Keratinocyte (primary cell): Measurements from ENCODE around the gene SPOPL. TPM values are rescaled to one million over a fixed set of nuclear protein-coding genes. Genes with fewer than 3 reads are reported as not detected.

Experiments used
- DNase-seq: peaks from one replicate; pipeline ENCODE4 v3.0.0-alpha.2; 2011; ENCODE audit warnings: low read depth, missing footprints, low spot score
- FAIRE-seq: peaks from 2 replicates; lab custom pipeline; 2011; peaks lifted over from hg19 to GRCh38; lab: Jason Lieb, UNC
- H2AFZ ChIP-seq: 2 replicates; pipeline ENCODE4 v1.6.0; 2012; ENCODE audit warnings: low read length, control low read depth, inconsistent platforms; ENCODE audit not compliant: control insufficient read depth
- H3K27ac ChIP-seq: 2 replicates; pipeline ENCODE4 v1.5.1; 2011; ENCODE audit warnings: low read length; ENCODE audit not compliant: control insufficient read depth, insufficient read depth
- H3K27me3 ChIP-seq: 3 replicates; pipeline ENCODE4 v1.6.0; 2011; ENCODE audit warnings: low read length; ENCODE audit not compliant: control insufficient read depth, insufficient read depth; ENCODE audit errors: extremely low read depth
- H3K36me3 ChIP-seq, 2 experiments: 2 replicates in 1 of 2; 3 replicates in 1 of 2; pipeline ENCODE4 v1.5.1; 2011; ENCODE audit warnings: low read length in 2 of 2, mild to moderate bottlenecking in 1 of 2; ENCODE audit not compliant: control insufficient read depth in 2 of 2, insufficient read depth in 2 of 2; ENCODE audit errors: extremely low read depth in 1 of 2
- H3K4me1 ChIP-seq: 3 replicates; pipeline ENCODE4 v1.5.1; 2011; ENCODE audit warnings: low read length; ENCODE audit not compliant: control insufficient read depth, insufficient read depth; ENCODE audit errors: extremely low read depth
- H3K4me2 ChIP-seq: 3 replicates; pipeline ENCODE4 v1.6.0; 2011; ENCODE audit warnings: low read depth, low read length; ENCODE audit not compliant: control insufficient read depth, insufficient read depth; ENCODE audit errors: extremely low read depth
- H3K4me3 ChIP-seq, 3 experiments: fragments of 200-600 bp in 1 of 3; sonication (generic) in 1 of 3; 2 replicates in 2 of 3; 3 replicates in 1 of 3; pipeline ENCODE4 v1.5.1; 2011 to 2016; ENCODE audit warnings: low read length in 3 of 3, mild to moderate bottlenecking in 3 of 3, control low read depth in 2 of 3, inconsistent platforms in 1 of 3, low read depth in 1 of 3, mixed read lengths in 1 of 3, mixed run types in 1 of 3, moderate library complexity in 1 of 3; ENCODE audit not compliant: control insufficient read depth in 2 of 3, insufficient read depth in 2 of 3; ENCODE audit errors: extremely low read depth in 1 of 3
- H3K79me2 ChIP-seq: 2 replicates; pipeline ENCODE4 v1.6.0; 2012; ENCODE audit warnings: low read length; ENCODE audit not compliant: control insufficient read depth, insufficient read depth
- H3K9ac ChIP-seq: 3 replicates; pipeline ENCODE4 v1.6.0; 2011; ENCODE audit warnings: low read length; ENCODE audit not compliant: control insufficient read depth, insufficient read depth; ENCODE audit errors: extremely low read depth
- H3K9me1 ChIP-seq: 3 replicates; pipeline ENCODE4 v1.6.0; 2011; ENCODE audit warnings: low read length; ENCODE audit not compliant: control insufficient read depth, insufficient read depth; ENCODE audit errors: extremely low read depth
- H3K9me3 ChIP-seq: 2 replicates; pipeline ENCODE4 v1.5.1; 2012; ENCODE audit warnings: low read depth, low read length; ENCODE audit not compliant: control insufficient read depth
- H4K20me1 ChIP-seq: 3 replicates; pipeline ENCODE4 v1.6.0; 2011; ENCODE audit warnings: low read length; ENCODE audit not compliant: control insufficient read depth, insufficient read depth; ENCODE audit errors: extremely low read depth
- EZH2 ChIP-seq: IDR thresholded peaks from one replicate; pipeline ENCODE4 v1.6.1; 2012; ENCODE audit warnings: inconsistent platforms, mild to moderate bottlenecking, low read length, moderate library complexity
- dilution Hi-C: fragments of 300-500 bp; cut with MboI; formaldehyde crosslinking; loops from one replicate; pipeline ENCODE4 v1.7.0; 2020; ENCODE audit warnings: low sequenced_read_pairs; ENCODE audit not compliant: extremely low pct_ligation_motif_present
- polyA plus RNA-seq, 5 experiments: library from polyadenylated mRNA; depleted of rRNA in 3 of 5; stranded (reverse) in 3 of 5; stranded (forward) in 1 of 5; unstranded in 1 of 5; fragments of >200 nt; gene quantifications; 1 replicate in 1 of 5; 2 replicates in 3 of 5; 3 replicates in 1 of 5; pipeline versions ENCODE4 v1.2.1 to v1.2.3, GENCODE V29; 2011 to 2012; ENCODE audit warnings: missing spikeins in 2 of 5, low read depth in 1 of 5, low replicate concordance in 1 of 5
- TF ChIP-seq, protein P1 (sequence below), 3 experiments: IDR thresholded peaks in 1 of 3; conservative IDR thresholded peaks in 1 of 3; optimal IDR thresholded peaks in 1 of 3; 2 replicates in 2 of 3; 3 replicates in 1 of 3; pipeline versions ENCODE3 to v1.5.1; 2011; ENCODE audit warnings: low read length in 3 of 3, mild to moderate bottlenecking in 3 of 3, moderate library complexity in 2 of 3, control low read depth in 1 of 3, inconsistent platforms in 1 of 3; ENCODE audit not compliant: insufficient read depth in 2 of 3; ENCODE audit errors: extremely low read depth in 1 of 3

The SPOPL gene
- polyA plus RNA-seq, 1 donor (not counting 4 experiments of a cell fraction or from before 2014, with no cell fraction given), result 16.5 TPM

DNA sequence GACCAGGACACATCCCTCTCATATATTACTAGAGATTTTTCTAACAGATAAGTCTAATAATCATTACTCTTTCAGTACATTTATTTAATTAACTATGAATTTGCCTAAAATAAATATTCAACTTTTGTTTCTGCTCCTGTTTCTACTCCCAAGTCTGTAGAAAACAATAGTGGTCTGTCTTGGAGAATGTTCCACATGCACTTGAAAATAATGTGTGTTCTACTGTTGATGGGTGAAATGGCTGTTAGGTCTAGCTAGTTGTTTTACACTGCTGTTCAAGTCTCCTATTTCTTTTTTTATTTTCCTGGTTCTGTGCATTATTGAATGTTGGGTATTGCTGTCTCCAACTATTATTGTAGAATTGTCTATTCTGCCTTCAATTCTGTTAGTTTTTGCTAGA is 47.2 kb downstream of the SPOPL start:
- no peaks in the 10 kb centered on the region for H3K9me3 ChIP-seq

DNA sequence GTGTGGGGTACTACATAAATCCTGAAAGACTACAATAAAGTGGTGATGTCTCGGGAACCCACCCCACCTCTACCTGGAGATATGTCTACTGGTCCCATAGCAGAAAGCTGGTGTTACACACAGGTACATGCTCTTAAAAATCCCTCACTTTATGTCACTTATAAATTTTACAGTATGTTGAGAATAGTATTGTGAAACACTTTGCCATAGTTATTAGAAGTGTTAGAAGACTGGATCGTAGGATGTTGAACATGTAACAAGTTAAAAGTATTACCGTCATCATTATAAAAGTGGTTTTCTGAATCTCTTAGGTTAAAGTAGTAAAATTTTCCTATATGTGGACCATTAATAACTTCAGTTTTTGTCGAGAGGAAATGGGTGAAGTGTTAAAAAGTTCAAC is 48.6 kb downstream of the SPOPL start:
- no peaks in the 10 kb centered on the region for H3K9me3 ChIP-seq
- H4K20me1 ChIP-seq, result no peaks in the 10 kb centered on the region
- H3K4me3 ChIP-seq, result no peak overlapping the region
- TF ChIP-seq EZH2, result no peak
- TF ChIP-seq, protein P1, sequence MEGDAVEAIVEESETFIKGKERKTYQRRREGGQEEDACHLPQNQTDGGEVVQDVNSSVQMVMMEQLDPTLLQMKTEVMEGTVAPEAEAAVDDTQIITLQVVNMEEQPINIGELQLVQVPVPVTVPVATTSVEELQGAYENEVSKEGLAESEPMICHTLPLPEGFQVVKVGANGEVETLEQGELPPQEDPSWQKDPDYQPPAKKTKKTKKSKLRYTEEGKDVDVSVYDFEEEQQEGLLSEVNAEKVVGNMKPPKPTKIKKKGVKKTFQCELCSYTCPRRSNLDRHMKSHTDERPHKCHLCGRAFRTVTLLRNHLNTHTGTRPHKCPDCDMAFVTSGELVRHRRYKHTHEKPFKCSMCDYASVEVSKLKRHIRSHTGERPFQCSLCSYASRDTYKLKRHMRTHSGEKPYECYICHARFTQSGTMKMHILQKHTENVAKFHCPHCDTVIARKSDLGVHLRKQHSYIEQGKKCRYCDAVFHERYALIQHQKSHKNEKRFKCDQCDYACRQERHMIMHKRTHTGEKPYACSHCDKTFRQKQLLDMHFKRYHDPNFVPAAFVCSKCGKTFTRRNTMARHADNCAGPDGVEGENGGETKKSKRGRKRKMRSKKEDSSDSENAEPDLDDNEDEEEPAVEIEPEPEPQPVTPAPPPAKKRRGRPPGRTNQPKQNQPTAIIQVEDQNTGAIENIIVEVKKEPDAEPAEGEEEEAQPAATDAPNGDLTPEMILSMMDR (optimal IDR thresholded peaks at IDR 0.05 in 1 of 3, IDR thresholded peaks at IDR 0.05 in 1 of 3, conservative IDR thresholded peaks at IDR 0.05 in 1 of 3; ENCODE audit: extremely low read depth in 1 of 3, insufficient read depth in 2 of 3, low read length in 3 of 3), result no peak
- no peak overlapping the region for H3K4me2 ChIP-seq
- peaks cover 27% of the 10 kb centered on the region for H3K79me2 ChIP-seq
- no peaks in the 10 kb centered on the region for H3K4me1 ChIP-seq
- FAIRE-seq (no peak), DNase-seq (no peak)
- H3K27ac ChIP-seq, result no peak overlapping the region
- H2AFZ ChIP-seq, result no peak overlapping the region
- H3K9ac ChIP-seq, result no peak overlapping the region
- dilution Hi-C loops, result no loop called here
- H3K27me3 ChIP-seq, result no peaks in the 10 kb centered on the region
- no peaks in the 10 kb centered on the region for H3K9me1 ChIP-seq
- peaks cover 2 to 8% of the 10 kb centered on the region in 2 experiments for H3K36me3 ChIP-seq

More for the DNA sequence above, 47.2 kb downstream of the SPOPL start:
- Histone ChIP-seq H3K4me1 (no peaks in the 10 kb centered on the region), H3K79me2 (peaks cover 37% of the 10 kb centered on the region), H2AFZ (no peak overlapping the region), H3K36me3 (peaks cover 0 to 3% of the 10 kb centered on the region in 2 experiments), H3K4me2 (no peak overlapping the region), H3K9me1 (no peaks in the 10 kb centered on the region), H3K9ac (no peak overlapping the region), H3K27me3 (no peaks in the 10 kb centered on the region), H3K4me3 (no peak overlapping the region), H3K27ac (no peak overlapping the region), H4K20me1 (no peaks in the 10 kb centered on the region)
- dilution Hi-C loops, result no loop called here
- DNase-seq, result no peak
- no peak for TF ChIP-seq EZH2
- FAIRE-seq, result no peak

DNA sequence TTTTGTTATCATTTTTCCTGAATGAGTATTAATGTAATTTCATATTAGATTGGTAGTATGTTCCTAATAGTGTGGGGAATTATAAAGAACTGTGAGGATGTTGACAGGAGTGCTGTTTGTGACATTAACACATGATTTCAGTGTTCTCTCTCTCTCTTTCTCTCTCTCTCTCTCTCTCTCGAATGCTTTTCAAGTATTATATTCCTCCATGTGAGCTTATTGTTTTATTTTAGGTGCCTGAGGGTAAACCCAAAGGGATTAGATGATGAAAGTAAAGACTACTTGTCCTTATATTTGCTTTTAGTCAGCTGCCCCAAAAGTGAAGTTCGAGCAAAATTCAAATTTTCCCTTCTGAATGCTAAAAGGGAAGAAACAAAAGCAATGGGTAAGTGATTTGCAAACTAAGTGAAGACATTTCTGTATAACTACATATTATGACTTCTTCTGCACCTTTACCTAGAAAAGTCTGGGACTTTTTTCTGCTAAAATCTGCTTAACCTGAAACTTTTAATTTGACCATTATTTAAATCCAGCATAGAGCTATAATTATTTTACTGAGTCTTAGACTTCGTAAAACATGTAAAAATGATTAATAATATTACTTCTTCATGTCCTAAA is 49.2 kb downstream of the SPOPL start:
- Histone ChIP-seq H3K27me3 (no peaks in the 10 kb centered on the region), H3K4me2 (no peak overlapping the region), H2AFZ (no peak overlapping the region), H3K36me3 (peaks cover 4 to 8% of the 10 kb centered on the region in 2 experiments), H3K27ac (no peak overlapping the region), H3K9me3 (no peaks in the 10 kb centered on the region), H4K20me1 (no peaks in the 10 kb centered on the region), H3K4me3 (no peak overlapping the region), H3K9me1 (no peaks in the 10 kb centered on the region), H3K9ac (no peak overlapping the region), H3K79me2 (peaks cover 27% of the 10 kb centered on the region), H3K4me1 (no peaks in the 10 kb centered on the region)
- FAIRE-seq (no peak), DNase-seq (no peak)
- TF ChIP-seq, protein P1 (optimal IDR thresholded peaks at IDR 0.05 in 1 of 3, IDR thresholded peaks at IDR 0.05 in 1 of 3, conservative IDR thresholded peaks at IDR 0.05 in 1 of 3; ENCODE audit: extremely low read depth in 1 of 3, insufficient read depth in 2 of 3, low read length in 3 of 3), result no peak
- TF ChIP-seq EZH2, result no peak
- dilution Hi-C loops, result no loop called here
